Ovary (tissue), 3 donors: ENCODE results near the gene ARRB2.

Experiments used
- CTCF ChIP-seq, 3 donors: fragments of 450-650 bp in 2 of 3; fragments of 200-600 bp in 1 of 3; IDR thresholded peaks; one replicate each; pipeline versions ENCODE4 v1.5.1 to v1.8.0; 2016 to 2022; ENCODE audit warnings: antibody characterized with exemption in 3 of 3, mild to moderate bottlenecking in 1 of 3
- EP300 ChIP-seq: sonication (generic); formaldehyde crosslinking; IDR thresholded peaks from one replicate; pipeline ENCODE4 v1.6.1; 2017; ENCODE audit warnings: antibody characterized with exemption
- POLR2A ChIP-seq: fragments of 450-650 bp; IDR thresholded peaks from one replicate; pipeline ENCODE4 v1.6.1; 2017; ENCODE audit warnings: antibody characterized with exemption, mild to moderate bottlenecking, moderate library complexity
- donor health status: DM: no; HTN: no; CAD: no.

GRCh38 chr17:4696437-4696805 lies 14.0 kb upstream of the ARRB2 start:
- no peak for TF ChIP-seq POLR2A
- no peak for TF ChIP-seq CTCF (IDR thresholded peaks at IDR 0.05)
- TF ChIP-seq EP300, result no peak
